ENCODE measurements around the gene ULBP1.
"Not testable (repeated sequence)": the region's sequence is repeated elsewhere in the genome, so short reads cannot be mapped to it uniquely, and the experiment has no call there.

ULBP1 gene

GRCh38 chr6:149933461-149933860, 30.3 kb upstream of the ULBP1 start:
- DNase-seq (ENCODE audit: low spot score), result no peak

GRCh38 chr6:149934249-149935156, 29.2 kb upstream of the ULBP1 start:
- DNase-seq (ENCODE audit: low spot score), result peak; percentile 85

GRCh38 chr6:149935246-149935645, 28.5 kb upstream of the ULBP1 start:
- DNase-seq (ENCODE audit: low spot score), result peak; percentile 38

GRCh38 chr6:149935668-149936067, 28.1 kb upstream of the ULBP1 start:
- no peak for DNase-seq (ENCODE audit: low spot score)

GRCh38 chr6:149936743-149937142, 27.0 kb upstream of the ULBP1 start:
- no peak for DNase-seq (ENCODE audit: low spot score)

GRCh38 chr6:149938013-149938570, 25.7 kb upstream of the ULBP1 start:
- DNase-seq (ENCODE audit: low spot score), result peak; percentile 21

- peak; percentile 53 for DNase-seq (ENCODE audit: low spot score)
Observed at GRCh38 chr6:149938571-149939355, 25.0 kb upstream of the ULBP1 start.

GRCh38 chr6:149939356-149939648, 24.4 kb upstream of the ULBP1 start:
- no peak for DNase-seq (ENCODE audit: low spot score)

- DNase-seq (ENCODE audit: low spot score), result no peak
Observed at GRCh38 chr6:149939909-149940671, 23.7 kb upstream of the ULBP1 start.

GRCh38 chr6:149940672-149940982, 23.1 kb upstream of the ULBP1 start:
- DNase-seq (ENCODE audit: low spot score), result no peak

GRCh38 chr6:149941583-149942460, 21.9 kb upstream of the ULBP1 start, which contains the start of gene ULBP2:
Gene ULBP2, plus strand, starts transcription at chr6:149942014. Its CDS starts 59 bp downstream, at chr6:149942073.
- DNase-seq (ENCODE audit: low spot score), result peak; percentile 97

GRCh38 chr6:149942461-149942829, 21.3 kb upstream of the ULBP1 start:
- peak; percentile 27 for DNase-seq (ENCODE audit: low spot score)

- not testable (repeated sequence) for DNase-seq (ENCODE audit: low spot score)
Observed at GRCh38 chr6:149943321-149943720, 20.4 kb upstream of the ULBP1 start.

- DNase-seq (ENCODE audit: low spot score), result not testable (repeated sequence)
Observed at GRCh38 chr6:149945276-149945675, 18.5 kb upstream of the ULBP1 start.

GRCh38 chr6:149946631-149947030, 17.1 kb upstream of the ULBP1 start:
- not testable (repeated sequence) for DNase-seq (ENCODE audit: low spot score)

- DNase-seq (ENCODE audit: low spot score), result not testable (repeated sequence)
Observed at GRCh38 chr6:149947533-149947932, 16.2 kb upstream of the ULBP1 start.

- no peak for DNase-seq (ENCODE audit: low spot score)
Observed at GRCh38 chr6:149948011-149948410, 15.7 kb upstream of the ULBP1 start.

GRCh38 chr6:149948616-149949015, 15.1 kb upstream of the ULBP1 start:
- no peak for DNase-seq (ENCODE audit: low spot score)

- no peak for DNase-seq (ENCODE audit: low spot score)
Observed at GRCh38 chr6:149950423-149950822, 13.3 kb upstream of the ULBP1 start.

- no peak for DNase-seq (ENCODE audit: low spot score)
Observed at GRCh38 chr6:149951096-149951495, 12.6 kb upstream of the ULBP1 start.

- no peak for DNase-seq (ENCODE audit: low spot score)
Observed at GRCh38 chr6:149951626-149952025, 12.1 kb upstream of the ULBP1 start.

Measured in RKO (cell line).